OCI-LY3 (cell line): ENCODE results near the gene FGF5.

ENCODE experiments used
- H2AFZ ChIP-seq: fragments of 200-600, 300-600 bp; shearing (Covaris generic); 2 replicates; pipeline ENCODE4 v1.6.0; 2014; ENCODE audit warnings: antibody characterized with exemption, low read depth, low read length
- H3K27ac ChIP-seq: fragments of 200-600, 300-600 bp; sonication (generic); 2 replicates; pipeline ENCODE4 v1.5.1; 2014; ENCODE audit warnings: mild to moderate bottlenecking, low read length, moderate library complexity, mixed read lengths
- H3K27me3 ChIP-seq: fragments of 200-600, 300-600 bp; sonication (generic); 2 replicates; pipeline ENCODE4 v1.6.1; 2014; ENCODE audit warnings: low read depth, low read length, mixed read lengths
- H3K36me3 ChIP-seq: fragments of 200-600, 300-600 bp; sonication (generic); replicated peaks from 2 replicates; pipeline ENCODE3; 2014; ENCODE audit warnings: low read depth, low read length, mixed read lengths
- H3K4me1 ChIP-seq: fragments of 300-600, 200-600 bp; sonication (generic); 2 replicates; pipeline ENCODE4 v1.6.1; 2014; ENCODE audit warnings: low read length, mixed read lengths
- H3K4me2 ChIP-seq: fragments of 200-600, 300-600 bp; sonication (generic); 2 replicates; pipeline ENCODE4 v1.6.1; 2014; ENCODE audit warnings: low read length, mixed read lengths
- H3K4me3 ChIP-seq: fragments of 300-600, 200-600 bp; sonication (generic); 2 replicates; pipeline ENCODE4 v1.5.1; 2014; ENCODE audit warnings: antibody characterized with exemption, mild to moderate bottlenecking, low read length, moderate library complexity
- H3K79me2 ChIP-seq: fragments of 300-600, 200-600 bp; shearing (Covaris generic); 2 replicates; pipeline ENCODE4 v1.6.1; 2014; ENCODE audit warnings: mild to moderate bottlenecking, low read length, mixed read lengths
- H3K9ac ChIP-seq: fragments of 300-600, 200-600 bp; shearing (Covaris generic); 2 replicates; pipeline ENCODE4 v1.6.0; 2014; ENCODE audit warnings: mild to moderate bottlenecking, low read length, moderate library complexity
- H3K9me3 ChIP-seq: fragments of 200-600, 300-600 bp; shearing (Covaris generic); 2 replicates; pipeline ENCODE4 v1.6.1; 2014; ENCODE audit warnings: low read length, mixed read lengths; ENCODE audit not compliant: insufficient read depth
- H4K20me1 ChIP-seq: fragments of 200-600, 300-600 bp; sonication (generic); 2 replicates; pipeline ENCODE4 v1.6.1; 2016; ENCODE audit warnings: low read length, mixed read lengths; ENCODE audit not compliant: insufficient read depth
- EZH2phosphoT487 ChIP-seq: fragments of 200-600 bp; shearing (Covaris generic); IDR thresholded peaks from 2 replicates; pipeline ENCODE4 v1.6.1; 2018; ENCODE audit warnings: antibody characterized with exemption, mixed run types, low read depth
- TF ChIP-seq, protein P1 (sequence below): fragments of 200-600, 300-600 bp; sonication (generic); IDR thresholded peaks from 2 replicates; pipeline ENCODE4 v1.5.1; 2014; ENCODE audit warnings: antibody characterized with exemption, low read length, low read depth

FGF5 gene

DNA sequence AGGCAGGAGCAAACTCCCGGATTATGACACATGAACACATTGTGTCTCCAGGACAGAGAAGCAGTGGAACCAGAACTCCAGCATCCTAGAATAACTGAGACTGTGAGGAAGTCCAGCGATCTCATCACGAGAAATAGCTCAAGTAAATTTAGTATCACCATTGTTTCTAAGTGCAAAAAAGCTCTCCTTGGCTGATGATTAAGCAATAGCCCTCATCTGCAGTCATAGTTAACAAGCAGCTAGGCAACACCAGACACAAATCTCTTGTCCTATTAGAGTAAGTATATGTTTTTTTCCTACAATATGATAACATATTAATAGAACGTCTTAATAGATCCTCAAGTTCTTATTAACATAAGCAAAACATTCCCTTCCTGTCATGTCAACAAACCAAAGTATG lies 66.7 kb downstream of the FGF5 start:
- Histone ChIP-seq H3K4me3 (no peak overlapping the region), H3K27ac (no peak overlapping the region), H3K27me3 (peaks cover 23% of the 10 kb centered on the region), H3K36me3 (no peaks in the 10 kb centered on the region), H3K4me2 (no peak overlapping the region), H3K9ac (no peak overlapping the region), H3K79me2 (no peaks in the 10 kb centered on the region), H2AFZ (no peak overlapping the region), H3K9me3 (no peaks in the 10 kb centered on the region), H4K20me1 (no peaks in the 10 kb centered on the region), H3K4me1 (0 out of 2 replicates have a peak, but pooled peaks cover 3% of the 10 kb centered on the region)
- TF ChIP-seq, protein P1, sequence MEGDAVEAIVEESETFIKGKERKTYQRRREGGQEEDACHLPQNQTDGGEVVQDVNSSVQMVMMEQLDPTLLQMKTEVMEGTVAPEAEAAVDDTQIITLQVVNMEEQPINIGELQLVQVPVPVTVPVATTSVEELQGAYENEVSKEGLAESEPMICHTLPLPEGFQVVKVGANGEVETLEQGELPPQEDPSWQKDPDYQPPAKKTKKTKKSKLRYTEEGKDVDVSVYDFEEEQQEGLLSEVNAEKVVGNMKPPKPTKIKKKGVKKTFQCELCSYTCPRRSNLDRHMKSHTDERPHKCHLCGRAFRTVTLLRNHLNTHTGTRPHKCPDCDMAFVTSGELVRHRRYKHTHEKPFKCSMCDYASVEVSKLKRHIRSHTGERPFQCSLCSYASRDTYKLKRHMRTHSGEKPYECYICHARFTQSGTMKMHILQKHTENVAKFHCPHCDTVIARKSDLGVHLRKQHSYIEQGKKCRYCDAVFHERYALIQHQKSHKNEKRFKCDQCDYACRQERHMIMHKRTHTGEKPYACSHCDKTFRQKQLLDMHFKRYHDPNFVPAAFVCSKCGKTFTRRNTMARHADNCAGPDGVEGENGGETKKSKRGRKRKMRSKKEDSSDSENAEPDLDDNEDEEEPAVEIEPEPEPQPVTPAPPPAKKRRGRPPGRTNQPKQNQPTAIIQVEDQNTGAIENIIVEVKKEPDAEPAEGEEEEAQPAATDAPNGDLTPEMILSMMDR, result no peak
- no peak for TF ChIP-seq EZH2phosphoT487

DNA sequence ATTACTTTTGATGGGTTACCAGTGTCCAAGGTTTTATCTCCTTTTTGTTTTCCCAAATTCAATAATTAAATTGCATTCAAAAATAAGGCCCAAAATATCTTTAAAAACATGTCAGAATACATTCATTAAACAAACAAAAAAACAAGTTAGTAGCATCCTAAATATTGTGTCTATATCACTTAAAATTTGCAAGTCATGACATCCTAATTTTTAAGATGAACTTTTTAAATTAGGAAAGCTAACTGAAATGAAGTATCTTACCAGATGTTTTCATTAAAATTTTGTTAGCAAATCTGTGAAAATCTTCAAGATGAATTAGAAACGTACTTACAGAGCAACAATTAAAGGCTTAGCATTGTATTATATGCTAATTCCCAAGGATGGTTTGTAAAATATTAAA lies 68.1 kb downstream of the FGF5 start:
- H3K79me2 ChIP-seq, result no peaks in the 10 kb centered on the region
- no peak overlapping the region for H2AFZ ChIP-seq
- no peak overlapping the region for H3K4me2 ChIP-seq
- peaks cover 23% of the 10 kb centered on the region for H3K27me3 ChIP-seq
- H3K4me3 ChIP-seq, result no peak overlapping the region
- H3K36me3 ChIP-seq, result no peaks in the 10 kb centered on the region
- H3K9ac ChIP-seq, result no peak overlapping the region
- no peak for TF ChIP-seq EZH2phosphoT487
- TF ChIP-seq, protein P1, result no peak
- H3K9me3 ChIP-seq, result no peaks in the 10 kb centered on the region
- H4K20me1 ChIP-seq, result no peaks in the 10 kb centered on the region
- no peak overlapping the region for H3K27ac ChIP-seq
- 0 out of 2 replicates have a peak, but pooled peaks cover 3% of the 10 kb centered on the region for H3K4me1 ChIP-seq

DNA sequence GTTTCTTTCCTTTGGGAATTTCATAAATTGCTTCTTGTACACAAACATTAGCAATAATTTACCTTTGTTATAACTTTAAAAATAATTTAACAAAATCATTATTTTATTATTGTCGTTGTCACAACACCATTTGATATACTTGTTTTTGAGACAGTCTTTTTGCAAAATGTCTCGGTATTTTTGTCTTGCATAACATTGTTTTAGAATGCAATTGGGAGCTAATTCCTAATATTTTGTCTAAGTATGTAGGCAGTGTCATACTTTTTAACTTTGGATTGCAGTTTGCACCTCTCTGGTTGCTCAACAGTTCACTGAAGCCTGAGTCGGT lies 68.7 kb downstream of the FGF5 start:
- Histone ChIP-seq H3K27me3 (peaks cover 23% of the 10 kb centered on the region), H3K4me1 (0 out of 2 replicates have a peak, but pooled peaks cover 3% of the 10 kb centered on the region), H3K4me3 (peak overlapping the region; percentile 86), H3K9ac (peak overlapping the region; percentile 43), H3K79me2 (no peaks in the 10 kb centered on the region), H3K36me3 (no peaks in the 10 kb centered on the region), H3K27ac (no peak overlapping the region), H2AFZ (peak overlapping the region; percentile 92), H4K20me1 (no peaks in the 10 kb centered on the region), H3K4me2 (peak overlapping the region; percentile 80), H3K9me3 (no peaks in the 10 kb centered on the region)
- TF ChIP-seq, protein P1, result no peak
- TF ChIP-seq EZH2phosphoT487, result no peak

DNA sequence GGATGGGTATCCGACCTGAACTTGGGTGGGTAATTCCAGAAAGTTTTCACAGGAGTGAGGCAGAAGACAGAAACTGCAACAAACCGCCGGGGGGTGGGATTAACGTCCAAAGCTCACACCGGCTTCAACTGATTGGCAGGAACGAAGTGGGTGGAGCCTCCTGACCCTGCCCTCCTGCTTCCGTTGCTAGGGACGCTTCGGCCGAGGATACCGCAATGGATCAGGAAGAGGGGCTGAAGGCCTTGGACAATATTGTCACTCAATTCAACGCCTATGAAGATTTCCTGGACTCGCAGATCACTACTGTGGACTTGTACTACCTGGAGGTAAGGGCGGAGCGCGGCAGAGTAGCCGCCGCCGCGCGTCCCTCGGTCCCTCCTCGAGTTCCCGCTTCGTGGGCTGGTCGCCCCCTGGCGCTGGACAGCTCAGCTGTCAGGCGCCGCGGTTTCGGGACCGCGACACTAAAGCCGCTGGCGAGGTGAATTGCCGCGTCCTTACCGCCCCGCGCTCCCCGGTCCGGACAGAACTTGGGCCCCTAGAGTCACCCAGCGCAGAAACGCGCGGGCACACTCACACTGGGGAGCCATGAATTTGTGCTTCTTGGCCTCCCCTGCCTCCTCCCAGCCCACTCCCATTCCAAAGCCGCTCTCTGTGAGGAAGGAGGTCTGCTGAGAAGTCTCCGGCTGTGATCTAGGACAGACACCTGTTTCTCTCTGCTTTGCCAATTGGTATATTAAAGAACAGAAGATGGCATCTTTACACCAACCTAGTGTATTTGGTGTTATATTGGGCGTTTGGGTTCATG lies 69.3 kb downstream of the FGF5 start, which contains the start of gene CFAP299:
TSS of gene CFAP299 (plus strand) at position 177 of the 805 bp plus-strand sequence.
- H3K4me2 ChIP-seq, result peak within 1 kb of the TSS; percentile 80
- no peaks in the 10 kb centered on the region for H3K36me3 ChIP-seq
- H2AFZ ChIP-seq, result peak within 1 kb of the TSS; percentile 92
- no peaks in the 10 kb centered on the region for H4K20me1 ChIP-seq
- H3K9ac ChIP-seq, result peak within 1 kb of the TSS; percentile 43
- no peaks in the 10 kb centered on the region for H3K79me2 ChIP-seq
- H3K27me3 ChIP-seq, result peaks cover 18% of the 10 kb centered on the region
- no peaks in the 10 kb centered on the region for H3K9me3 ChIP-seq
- H3K27ac ChIP-seq, result no peak within 1 kb of the TSS
- no peak for TF ChIP-seq EZH2phosphoT487
- TF ChIP-seq, protein P1, result peak; percentile 36
- peak within 1 kb of the TSS; percentile 86 for H3K4me3 ChIP-seq
- H3K4me1 ChIP-seq, result 0 out of 2 replicates have a peak, but pooled peaks cover 3% of the 10 kb centered on the region
